SHP77 (cell line): ENCODE measurements around the gene PHLDA3.

Experiments used
- DNase-seq, 2 experiments: peaks; one replicate each; lab custom pipeline; 2025; lab: John Stamatoyannopoulos, UW

PHLDA3 gene

GRCh38 chr1:201468844-201469644 is at the start of gene PHLDA3:
PHLDA3 (minus strand) TSS chr1:201469188; CDS start chr1:201468786, 402 bp downstream.
- no peak for DNase-seq

GRCh38 chr1:201518071-201518470 is 49.1 kb upstream of the PHLDA3 start:
- no peak for DNase-seq

GRCh38 chr1:201517631-201518030 is 48.6 kb upstream of the PHLDA3 start:
- no peak for DNase-seq

- DNase-seq = no peak
Measured at GRCh38 chr1:201516511-201517127, 47.6 kb upstream of the PHLDA3 start.

- DNase-seq = no peak
Measured at GRCh38 chr1:201515895-201516294, 46.9 kb upstream of the PHLDA3 start.

- DNase-seq = no peak
Measured at GRCh38 chr1:201515062-201515750, 46.2 kb upstream of the PHLDA3 start.

- DNase-seq = no peak
Measured at GRCh38 chr1:201514466-201514865, 45.5 kb upstream of the PHLDA3 start.

- no peak for DNase-seq
Measured at GRCh38 chr1:201513498-201514243, 44.7 kb upstream of the PHLDA3 start.

- peak; percentile 26 to 52 for DNase-seq
Measured at GRCh38 chr1:201511941-201512539, 43.1 kb upstream of the PHLDA3 start.

- no peak for DNase-seq
Measured at GRCh38 chr1:201511396-201511940, 42.5 kb upstream of the PHLDA3 start.

- no peak for DNase-seq
Measured at GRCh38 chr1:201510734-201511133, 41.7 kb upstream of the PHLDA3 start.

GRCh38 chr1:201509601-201510374 is 40.8 kb upstream of the PHLDA3 start:
- DNase-seq = no peak

GRCh38 chr1:201508809-201509208 is 39.8 kb upstream of the PHLDA3 start:
- no peak for DNase-seq

- no peak for DNase-seq
Measured at GRCh38 chr1:201507360-201507675, 38.3 kb upstream of the PHLDA3 start.

GRCh38 chr1:201506557-201507359 is 37.8 kb upstream of the PHLDA3 start, which contains the start of gene CSRP1:
CSRP1 (minus strand) TSS chr1:201507123; CDS start chr1:201496303, 10,820 bp downstream.
- DNase-seq = peak; percentile 53 to 84

GRCh38 chr1:201506092-201506491 is 37.1 kb upstream of the PHLDA3 start:
- DNase-seq = peak in 1 of 2 experiments; percentile 1

- peak; percentile 39 to 40 for DNase-seq
Measured at GRCh38 chr1:201505503-201505890, 36.5 kb upstream of the PHLDA3 start.

GRCh38 chr1:201504799-201505502 is 36.0 kb upstream of the PHLDA3 start:
- DNase-seq = peak; percentile 20 to 41

GRCh38 chr1:201504179-201504631 is 35.2 kb upstream of the PHLDA3 start:
- DNase-seq = no peak
